Large intestine (tissue), 3 donors: ENCODE results near the gene CD28. TPM values are rescaled to one million over a fixed set of nuclear protein-coding genes. Genes with fewer than 3 reads are reported as not detected.
A peak's percentile ranks its signal among the peaks of the same experiment; 100 is the strongest.
"Not testable (repeated sequence)": the region's sequence is repeated elsewhere in the genome, so short reads cannot be mapped to it uniquely, and the experiment has no call there.

Experiments
- DNase-seq, 2 donors: peaks; one replicate each; pipeline versions ENCODE4 v3.0.0 to v3.0.0-alpha.2; 2013
- H3K27ac ChIP-seq: one replicate; pipeline ENCODE4 v1.5.1; 2013; ENCODE audit warnings: low read length
- H3K27me3 ChIP-seq: 2 replicates; pipeline ENCODE4 v1.6.1; 2013; ENCODE audit warnings: low read length; ENCODE audit not compliant: control insufficient read depth, insufficient read depth
- H3K36me3 ChIP-seq: 2 replicates; pipeline ENCODE4 v1.6.1; 2013; ENCODE audit warnings: low read length; ENCODE audit not compliant: control insufficient read depth, insufficient read depth
- H3K4me1 ChIP-seq: one replicate; pipeline ENCODE4 v1.6.1; 2013; ENCODE audit warnings: low read length; ENCODE audit not compliant: control insufficient read depth, insufficient read depth
- H3K4me3 ChIP-seq: one replicate; pipeline ENCODE4 v1.5.1; 2013; ENCODE audit warnings: low read length
- H3K9me3 ChIP-seq: one replicate; pipeline ENCODE4 v1.6.1; 2013; ENCODE audit warnings: mild to moderate bottlenecking, low read depth, low read length, moderate library complexity; ENCODE audit not compliant: control insufficient read depth
- WGBS: methylation state at CpG from one replicate; pipeline ENCODE4 v1.1.5; 2013; ENCODE audit warnings: low lambda C conversion rate; ENCODE audit not compliant: insufficient coverage; 5-methylcytosine and 5-hydroxymethylcytosine counted together
- polyA plus RNA-seq: library from polyadenylated mRNA; unstranded; fragments of 120-200 nt; gene quantifications from one replicate; pipeline ENCODE4 v1.2.1, GENCODE V29; 2013

CD28 gene
- polyA plus RNA-seq, 1 donor, result 1.5 TPM

DNA sequence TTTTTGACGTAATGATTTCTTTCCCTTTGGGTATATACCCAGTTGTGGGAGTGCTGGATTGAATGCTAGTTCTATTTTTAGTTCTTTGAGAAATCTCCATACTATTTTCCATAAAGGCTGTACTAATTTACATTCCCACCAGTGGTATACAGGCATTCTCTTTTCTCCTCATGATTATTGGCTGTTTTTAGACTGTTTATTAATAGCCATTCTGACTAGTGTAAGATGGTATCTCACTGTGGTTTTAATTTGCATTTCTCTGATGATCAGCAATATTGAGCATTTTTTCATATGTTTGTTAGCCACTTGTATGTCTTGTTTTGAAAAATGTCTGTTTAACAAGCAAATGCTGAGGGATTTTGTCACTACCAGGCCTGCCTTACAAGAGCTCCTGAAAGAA, 9.2 kb upstream of the CD28 start:
- H3K27ac ChIP-seq, result no peak overlapping the region
- no peaks in the 10 kb centered on the region for H3K27me3 ChIP-seq
- H3K4me3 ChIP-seq, result no peak overlapping the region
- DNase-seq, result no peak
- no peaks in the 10 kb centered on the region for H3K9me3 ChIP-seq
- WGBS, result 100% methylated on average over 1 of the region's 1 CpG
- H3K36me3 ChIP-seq, result no peaks in the 10 kb centered on the region
- H3K4me1 ChIP-seq, result peaks cover 7% of the 10 kb centered on the region

DNA sequence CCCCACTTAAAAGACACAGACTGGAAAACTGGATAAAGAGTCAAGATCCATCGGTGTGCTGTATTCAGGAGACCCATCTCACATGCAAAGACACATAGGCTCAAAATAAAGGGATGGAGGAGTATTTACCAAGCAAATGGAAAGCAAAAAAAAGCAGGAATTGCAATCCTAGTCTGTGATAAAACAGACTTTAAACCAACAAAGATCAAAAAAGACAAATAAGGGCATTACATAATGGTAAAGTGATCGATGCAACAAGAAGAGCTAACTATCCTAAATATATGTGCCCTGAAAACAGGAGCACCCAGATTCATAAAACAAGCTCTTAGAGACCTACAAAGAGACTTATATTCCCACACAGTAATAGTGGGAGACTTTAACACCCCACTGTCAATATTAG, 8.7 kb upstream of the CD28 start:
- not testable (repeated sequence) for H3K36me3 ChIP-seq, DNase-seq, H3K9me3 ChIP-seq, H3K4me3 ChIP-seq, H3K27me3 ChIP-seq, H3K27ac ChIP-seq, H3K4me1 ChIP-seq
- no CpG with 5 or more reads among the region's 2 CpGs for WGBS

DNA sequence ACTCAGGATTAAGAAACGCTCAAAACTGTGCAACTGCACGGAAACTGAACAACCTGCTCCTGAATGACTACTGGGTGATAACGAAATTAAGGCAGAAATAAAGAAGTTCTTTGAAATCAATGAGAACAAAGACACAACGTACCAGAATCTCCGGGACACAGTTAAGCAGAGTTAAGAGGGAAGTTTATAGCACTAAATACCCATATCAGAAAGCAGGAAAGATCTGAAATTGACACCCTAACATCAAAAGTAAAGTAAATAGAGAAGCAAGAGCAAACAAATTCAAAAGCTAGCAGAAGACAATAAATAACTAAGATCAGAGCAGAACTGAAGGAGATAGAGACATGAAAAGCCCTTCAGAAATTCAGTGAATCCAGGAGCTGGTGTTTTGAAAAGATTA, 8.0 kb upstream of the CD28 start:
- H3K9me3 ChIP-seq, H3K27me3 ChIP-seq, DNase-seq, H3K27ac ChIP-seq, H3K36me3 ChIP-seq, H3K4me1 ChIP-seq, H3K4me3 ChIP-seq: not testable (repeated sequence)
- WGBS, result 28% methylated on average over 2 of the region's 5 CpGs

DNA sequence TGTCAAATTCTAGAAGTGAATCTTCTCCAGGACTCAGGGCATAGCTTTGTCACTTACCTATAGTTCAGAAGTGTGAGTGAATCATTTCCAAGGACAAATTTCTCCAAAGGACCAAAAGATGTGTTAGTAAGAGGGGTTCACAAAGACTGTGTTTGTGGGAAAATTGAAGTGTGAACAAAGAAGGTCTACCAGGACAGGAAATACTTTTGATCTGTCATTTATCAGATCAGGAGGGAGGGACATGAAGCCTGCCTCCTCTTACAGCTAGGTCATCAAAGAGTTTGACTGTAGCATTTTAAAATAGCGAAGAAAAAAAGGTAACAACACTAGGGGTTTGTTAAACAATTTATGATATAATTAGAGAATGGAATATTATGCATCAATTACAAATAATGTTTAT, 2.0 kb upstream of the CD28 start:
- no peak for DNase-seq
- Histone ChIP-seq H3K36me3 (no peaks in the 10 kb centered on the region), H3K9me3 (no peaks in the 10 kb centered on the region), H3K27ac (no peak overlapping the region), H3K27me3 (no peaks in the 10 kb centered on the region), H3K4me3 (no peak overlapping the region), H3K4me1 (peaks cover 6% of the 10 kb centered on the region)
- WGBS, result 83% methylated on average over 1 of the region's 1 CpG

DNA sequence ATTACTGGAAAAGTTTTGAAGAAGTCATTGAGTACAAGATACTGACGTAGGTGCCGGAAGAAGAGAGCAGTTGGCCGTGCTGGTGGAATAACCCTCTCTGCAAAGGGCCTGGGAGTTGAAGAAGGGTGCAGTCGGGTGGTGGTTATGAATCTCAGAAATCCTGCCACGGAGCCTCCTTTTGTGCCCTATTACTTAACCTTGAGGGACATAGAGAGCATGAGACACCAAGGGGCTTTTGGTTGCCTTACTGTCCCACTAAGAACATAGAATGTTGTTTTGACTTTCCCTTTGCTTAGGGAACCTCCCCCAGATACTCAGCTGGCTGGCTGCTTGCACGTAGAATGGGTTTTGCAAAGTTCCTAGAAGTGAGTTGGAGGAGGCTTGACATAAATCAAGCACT, 1.3 kb upstream of the CD28 start:
- Histone ChIP-seq H3K27ac (no peak overlapping the region), H3K36me3 (no peaks in the 10 kb centered on the region), H3K9me3 (no peaks in the 10 kb centered on the region), H3K4me3 (no peak overlapping the region), H3K4me1 (peaks cover 10% of the 10 kb centered on the region), H3K27me3 (no peaks in the 10 kb centered on the region)
- no peak for DNase-seq
- WGBS, result no CpG with 5 or more reads among the region's 6 CpGs

DNA sequence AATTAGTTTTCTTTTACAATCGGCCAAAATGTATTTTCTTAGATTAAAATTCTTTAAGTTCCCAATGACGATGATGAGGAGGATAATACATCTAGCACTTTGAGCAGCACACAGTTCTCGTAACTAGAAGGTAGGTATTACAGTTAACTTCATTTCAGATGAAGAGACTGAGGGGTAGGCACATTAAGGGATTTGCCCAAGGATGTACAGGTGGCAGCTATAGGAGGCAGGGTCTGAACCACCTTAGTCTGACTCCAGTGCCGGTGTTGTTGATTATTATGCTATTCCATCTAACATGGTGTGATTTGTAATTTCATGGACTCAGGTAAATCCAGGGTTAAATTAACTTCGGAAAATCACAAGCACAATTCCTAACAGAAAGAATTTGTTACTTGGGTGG, 1.1 kb downstream of the CD28 start:
- no peaks in the 10 kb centered on the region for H3K36me3 ChIP-seq
- H3K4me3 ChIP-seq, result no peak overlapping the region
- H3K4me1 ChIP-seq, result peaks cover 10% of the 10 kb centered on the region
- no peak overlapping the region for H3K27ac ChIP-seq
- no peaks in the 10 kb centered on the region for H3K27me3 ChIP-seq
- 100% methylated on average over 3 of the region's 5 CpGs for WGBS
- no peak for DNase-seq
- no peaks in the 10 kb centered on the region for H3K9me3 ChIP-seq

DNA sequence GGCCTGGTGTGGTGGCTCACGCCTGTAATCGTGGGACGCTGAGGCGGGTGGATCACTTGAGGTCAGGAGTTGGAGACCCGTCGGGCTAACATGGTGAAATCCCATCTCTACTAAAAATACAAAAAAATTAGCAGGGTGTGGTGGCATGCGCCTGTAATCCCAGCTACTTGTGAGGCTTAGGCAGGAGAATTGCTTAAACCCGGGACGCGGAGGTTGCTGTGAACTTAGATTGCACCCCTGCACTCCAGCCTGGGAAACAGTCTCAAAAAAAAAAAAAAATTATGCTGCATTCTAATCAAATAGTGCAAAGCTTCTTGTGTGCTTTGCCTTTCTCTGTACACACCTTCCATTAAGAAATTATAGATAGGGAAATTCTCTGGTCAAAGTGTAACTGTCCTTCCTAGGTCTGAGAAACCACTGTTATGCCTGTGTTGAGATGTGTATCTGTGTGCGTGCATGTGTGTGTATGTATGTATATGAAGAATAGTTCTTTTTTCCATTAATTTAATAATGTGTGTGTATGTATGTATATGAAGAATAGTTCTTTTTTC, 2.5 kb downstream of the CD28 start:
- H3K27me3 ChIP-seq, result no peaks in the 10 kb centered on the region
- peak in 1 of 2 donors; percentile 55 for DNase-seq
- H3K4me1 ChIP-seq, result peaks cover 10% of the 10 kb centered on the region
- WGBS, result no CpG with 5 or more reads among the region's 11 CpGs
- H3K9me3 ChIP-seq, result no peaks in the 10 kb centered on the region
- H3K4me3 ChIP-seq, result no peak overlapping the region
- H3K36me3 ChIP-seq, result no peaks in the 10 kb centered on the region
- H3K27ac ChIP-seq, result peak overlapping the region; percentile 25

DNA sequence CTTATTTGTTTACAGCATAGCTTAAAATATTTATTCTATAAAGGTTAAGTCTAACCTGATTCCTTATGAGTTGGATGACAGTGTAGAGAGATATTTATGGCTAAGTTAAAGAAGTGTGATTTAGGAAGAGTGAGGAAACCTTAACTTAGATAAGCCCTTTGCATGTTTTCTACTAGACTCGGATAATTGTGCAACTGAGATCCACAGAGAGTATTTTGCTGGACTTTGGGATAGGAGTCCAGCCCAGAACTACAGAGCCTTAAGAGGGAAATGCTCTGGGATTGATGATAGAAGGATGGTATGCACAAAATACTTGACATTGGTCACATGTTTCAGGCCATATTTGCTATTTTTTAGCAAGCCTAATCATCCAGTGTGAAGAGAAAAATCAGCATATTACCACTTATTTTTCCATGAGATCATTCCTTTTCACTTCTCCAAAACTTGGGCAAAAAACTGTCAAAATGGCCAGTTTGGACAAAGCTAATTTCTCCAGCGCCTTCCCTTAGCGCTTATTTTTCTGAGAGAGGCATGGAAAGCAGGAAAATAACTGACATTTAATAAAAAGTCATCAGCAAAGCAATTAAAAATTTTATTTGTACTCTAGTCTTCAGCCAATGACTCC, 3.1 kb downstream of the CD28 start:
- Histone ChIP-seq H3K4me3 (no peak overlapping the region), H3K4me1 (peaks cover 10% of the 10 kb centered on the region), H3K27ac (peak overlapping the region; percentile 25), H3K9me3 (no peaks in the 10 kb centered on the region), H3K27me3 (no peaks in the 10 kb centered on the region), H3K36me3 (no peaks in the 10 kb centered on the region)
- peak in 1 of 2 donors; percentile 70 for DNase-seq
- 100% methylated on average over 1 of the region's 3 CpGs for WGBS

DNA sequence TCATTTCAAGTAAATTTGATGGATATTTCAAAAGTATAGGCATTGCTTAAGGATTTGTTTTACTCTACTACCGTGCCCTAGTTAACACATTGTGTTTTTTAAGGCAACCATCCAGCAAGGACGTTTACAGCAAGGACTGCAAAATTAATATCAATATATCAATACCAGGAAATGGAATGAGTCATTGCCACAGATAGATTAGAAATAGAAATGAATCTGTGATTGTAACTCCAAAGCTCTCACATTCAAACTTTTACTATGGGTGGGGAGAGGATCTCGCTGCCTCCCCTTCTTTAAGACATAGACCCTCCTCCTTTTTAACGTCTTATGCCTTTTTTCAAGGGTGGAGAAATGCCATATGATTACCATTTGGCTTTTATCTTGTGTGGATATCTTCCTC, 3.8 kb downstream of the CD28 start:
- no peaks in the 10 kb centered on the region for H3K27me3 ChIP-seq
- WGBS, result 90% methylated on average over 2 of the region's 4 CpGs
- no peaks in the 10 kb centered on the region for H3K36me3 ChIP-seq
- H3K9me3 ChIP-seq, result no peaks in the 10 kb centered on the region
- no peak overlapping the region for H3K4me3 ChIP-seq
- H3K4me1 ChIP-seq, result peaks cover 10% of the 10 kb centered on the region
- H3K27ac ChIP-seq, result no peak overlapping the region
- DNase-seq, result no peak

DNA sequence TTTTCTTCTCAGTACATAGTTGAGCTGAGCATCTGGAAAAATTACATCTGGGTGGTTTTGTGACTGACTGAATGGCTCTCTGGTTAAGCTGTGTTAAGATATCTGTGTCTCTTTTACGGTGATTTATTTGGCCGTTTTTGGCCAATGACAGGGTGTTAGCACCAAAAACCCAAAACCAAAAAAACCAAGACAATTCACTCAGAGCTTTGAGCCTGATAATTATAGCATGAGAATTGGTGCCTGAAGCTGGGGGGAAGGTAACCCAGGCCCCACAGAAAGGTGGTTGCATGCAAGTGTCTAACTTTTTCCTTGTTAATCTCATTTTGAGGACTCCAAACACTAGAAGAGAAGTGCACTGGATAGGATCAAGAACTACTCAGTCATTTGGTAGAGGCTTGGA, 4.5 kb downstream of the CD28 start:
- H3K4me3 ChIP-seq, result no peak overlapping the region
- DNase-seq, result no peak
- H3K9me3 ChIP-seq, result no peaks in the 10 kb centered on the region
- no CpG with 5 or more reads among the region's 2 CpGs for WGBS
- H3K4me1 ChIP-seq, result peaks cover 10% of the 10 kb centered on the region
- H3K27me3 ChIP-seq, result no peaks in the 10 kb centered on the region
- no peaks in the 10 kb centered on the region for H3K36me3 ChIP-seq
- H3K27ac ChIP-seq, result no peak overlapping the region

DNA sequence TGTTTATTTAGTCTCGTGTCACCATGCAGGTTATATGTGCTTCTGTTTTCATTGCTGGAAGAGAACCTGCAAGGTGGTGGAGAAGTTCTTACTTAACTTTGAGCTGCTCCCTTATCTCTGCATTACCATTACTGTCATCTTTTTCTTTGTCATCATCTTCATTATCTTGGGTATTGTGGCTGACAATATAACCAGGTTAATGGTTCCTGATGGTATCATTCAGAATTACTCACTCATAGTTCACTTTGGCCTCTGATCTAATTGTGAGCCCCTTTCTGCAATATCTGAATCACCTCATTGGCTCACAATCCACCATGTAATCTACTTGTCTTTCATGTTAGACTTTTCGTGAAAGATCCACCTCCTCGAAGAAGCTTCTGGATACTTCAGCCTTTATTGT, 5.0 kb downstream of the CD28 start:
- H3K36me3 ChIP-seq, result no peaks in the 10 kb centered on the region
- H3K9me3 ChIP-seq, result no peaks in the 10 kb centered on the region
- peaks cover 10% of the 10 kb centered on the region for H3K4me1 ChIP-seq
- H3K4me3 ChIP-seq, result no peak overlapping the region
- no peak for DNase-seq
- WGBS, result 92% methylated on average over 3 of the region's 3 CpGs
- no peaks in the 10 kb centered on the region for H3K27me3 ChIP-seq
- H3K27ac ChIP-seq, result no peak overlapping the region
